HL-60 (cell line): Measurements from ENCODE around the gene THRAP3.
A peak's percentile ranks its signal among the peaks of the same experiment; 100 is the strongest.
"Not testable (repeated sequence)": the region's sequence is repeated elsewhere in the genome, so short reads cannot be mapped to it uniquely, and the experiment has no call there.

Experiments
- DNase-seq, 2 experiments: peaks; one replicate each; pipeline ENCODE4 v3.0.0-alpha.2; 2010 to 2020; ENCODE audit warnings: low read depth in 1 of 2, low spot score in 1 of 2
- H3K27ac ChIP-seq: fragments of 250-450 bp; sonication (Bioruptor Pico); replicated peaks from 2 replicates; pipeline ENCODE4 v1.5.1; 2020; ENCODE audit warnings: mild to moderate bottlenecking, moderate library complexity
- H3K27me3 ChIP-seq: fragments of 250-450 bp; sonication (Bioruptor Pico); 2 replicates; pipeline ENCODE4 v1.5.1; 2021; ENCODE audit warnings: mild to moderate bottlenecking, moderate library complexity; ENCODE audit not compliant: insufficient read depth, poor library complexity, severe bottlenecking
- H3K4me3 ChIP-seq: replicated peaks from 2 replicates; pipeline ENCODE4 v1.5.1; 2011; ENCODE audit warnings: mild to moderate bottlenecking, control low read depth, low read length; ENCODE audit not compliant: insufficient read depth
- CTCF ChIP-seq: IDR thresholded peaks from one replicate; pipeline ENCODE4 v1.5.1; 2011; ENCODE audit warnings: low read length, control low read depth, inconsistent platforms; ENCODE audit not compliant: insufficient read depth
- GABPA ChIP-seq: IDR thresholded peaks from 2 replicates; pipeline ENCODE4 v1.6.1; 2012; ENCODE audit warnings: low read depth
- POLR2AphosphoS5 ChIP-seq: IDR thresholded peaks from 2 replicates; pipeline ENCODE4 v1.6.1; 2012; ENCODE audit warnings: low read depth
- REST ChIP-seq: IDR thresholded peaks from 2 replicates; pipeline ENCODE4 v1.6.1; 2012; ENCODE audit warnings: low read depth; ENCODE audit not compliant: insufficient replicate concordance
- SPI1 ChIP-seq: IDR thresholded peaks from 2 replicates; pipeline ENCODE4 v1.6.1; 2012; ENCODE audit warnings: low read depth, mild to moderate bottlenecking, borderline replicate concordance

THRAP3 gene

GRCh38 chr1:36212782-36213181 is 11.5 kb upstream of the THRAP3 start:
- peak in 1 of 2 experiments; percentile 56 for DNase-seq
- no peak overlapping the region for H3K4me3 ChIP-seq
- H3K27me3 ChIP-seq, result no peaks in the 10 kb centered on the region
- TF ChIP-seq POLR2AphosphoS5 (no peak), SPI1 (peak; percentile 66; the same call in 1 of the 2 replicates)
- H3K27ac ChIP-seq, result 0 out of 2 replicates have a peak overlapping the region, but pooled peaks have one; percentile 24

DNA sequence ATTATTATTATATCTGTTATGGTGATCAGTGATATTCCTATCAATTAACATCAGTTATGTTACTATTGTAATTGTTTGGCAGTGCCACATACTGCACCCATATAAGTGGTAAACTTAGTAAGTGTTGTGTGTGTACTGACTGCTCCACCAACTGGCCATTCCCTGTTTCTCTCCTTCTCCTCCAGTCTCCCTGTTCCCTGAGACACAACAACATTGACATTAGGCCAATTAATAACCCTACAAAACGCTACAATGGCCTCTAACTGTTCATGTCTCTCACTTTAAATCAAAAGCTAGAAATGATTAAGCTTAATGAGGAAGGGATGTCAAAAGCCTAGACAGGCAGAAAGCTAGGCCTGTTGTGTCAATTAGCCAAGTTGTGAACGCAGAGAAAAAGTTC is 6.6 kb upstream of the THRAP3 start:
- no peak overlapping the region for H3K4me3 ChIP-seq
- no peaks in the 10 kb centered on the region for H3K27me3 ChIP-seq
- no peak for DNase-seq
- TF ChIP-seq REST, result no peak
- no peak for TF ChIP-seq SPI1
- TF ChIP-seq GABPA, result no peak
- no peak for TF ChIP-seq CTCF
- no peak for TF ChIP-seq POLR2AphosphoS5
- H3K27ac ChIP-seq, result no peak overlapping the region

DNA sequence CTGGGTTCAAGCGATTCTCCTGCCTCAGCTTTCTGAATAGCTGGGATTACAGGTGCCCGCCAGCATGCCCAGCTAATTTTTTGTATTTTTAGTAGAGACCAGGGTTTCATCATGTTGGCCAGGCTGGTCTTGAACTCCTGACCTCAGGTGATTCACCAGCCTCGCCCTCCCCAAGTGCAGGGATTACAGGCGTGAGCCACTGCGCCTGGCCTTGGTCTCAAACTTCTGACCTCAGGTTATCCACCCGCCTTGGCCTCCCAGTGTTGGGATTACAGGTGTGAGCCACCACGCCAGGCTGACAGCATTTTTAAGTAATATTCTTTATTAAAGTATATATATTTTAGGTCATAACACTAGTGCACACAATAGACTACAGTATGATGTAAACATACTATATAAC is 2.3 kb upstream of the THRAP3 start:
- not testable (repeated sequence) for DNase-seq, H3K4me3 ChIP-seq, H3K27me3 ChIP-seq, H3K27ac ChIP-seq

- H3K27ac ChIP-seq, result peak overlapping the region; percentile 85
- no peak for TF ChIP-seq SPI1
- TF ChIP-seq REST, result no peak
- no peak for TF ChIP-seq CTCF
- TF ChIP-seq POLR2AphosphoS5, result no peak
- TF ChIP-seq GABPA, result no peak
- no peaks in the 10 kb centered on the region for H3K27me3 ChIP-seq
- DNase-seq, result no peak
- H3K4me3 ChIP-seq, result peak overlapping the region; percentile 93
Observed at GRCh38 chr1:36222481-36223380, 1.5 kb upstream of the THRAP3 start.
